IPS-11a (cell line): ENCODE data around the gene CSF3.

ENCODE experiments used
- H3K4me3 ChIP-seq: one replicate; pipeline ENCODE4 v1.5.1; 2013; ENCODE audit warnings: low read depth, low read length, control low read depth

Gene CSF3

GRCh38 chr17:40059729-40060475 lies 44.7 kb downstream of the CSF3 start:
- no peak overlapping the region for H3K4me3 ChIP-seq

- H3K4me3 ChIP-seq: no peak overlapping the region
Observed at GRCh38 chr17:40060887-40061608, 45.8 kb downstream of the CSF3 start.

- H3K4me3 ChIP-seq: no peak overlapping the region
Observed at GRCh38 chr17:40061609-40062038, 46.4 kb downstream of the CSF3 start.

GRCh38 chr17:40062329-40063186 lies 47.3 kb downstream of the CSF3 start, which contains the start of gene THRA:
TSS of gene THRA (plus strand) at chr17:40062965. CDS start at chr17:40074489, 11,524 bp downstream.
- peak within 1 kb of the TSS; percentile 68 for H3K4me3 ChIP-seq

GRCh38 chr17:40063187-40063771 lies 48.0 kb downstream of the CSF3 start:
- H3K4me3 ChIP-seq: peak overlapping the region; percentile 68

- H3K4me3 ChIP-seq: no peak overlapping the region
Observed at GRCh38 chr17:40063901-40064531, 48.8 kb downstream of the CSF3 start.

GRCh38 chr17:40064971-40065768 lies 49.9 kb downstream of the CSF3 start:
- no peak overlapping the region for H3K4me3 ChIP-seq

- no peak overlapping the region for H3K4me3 ChIP-seq
Observed at GRCh38 chr17:40065769-40066510, 50.7 kb downstream of the CSF3 start.
